ENCODE measurements around the gene CDC27.
"Not testable (repeated sequence)": the region's sequence is repeated elsewhere in the genome, so short reads cannot be mapped to it uniquely, and the experiment has no call there.

CDC27 gene

DNA sequence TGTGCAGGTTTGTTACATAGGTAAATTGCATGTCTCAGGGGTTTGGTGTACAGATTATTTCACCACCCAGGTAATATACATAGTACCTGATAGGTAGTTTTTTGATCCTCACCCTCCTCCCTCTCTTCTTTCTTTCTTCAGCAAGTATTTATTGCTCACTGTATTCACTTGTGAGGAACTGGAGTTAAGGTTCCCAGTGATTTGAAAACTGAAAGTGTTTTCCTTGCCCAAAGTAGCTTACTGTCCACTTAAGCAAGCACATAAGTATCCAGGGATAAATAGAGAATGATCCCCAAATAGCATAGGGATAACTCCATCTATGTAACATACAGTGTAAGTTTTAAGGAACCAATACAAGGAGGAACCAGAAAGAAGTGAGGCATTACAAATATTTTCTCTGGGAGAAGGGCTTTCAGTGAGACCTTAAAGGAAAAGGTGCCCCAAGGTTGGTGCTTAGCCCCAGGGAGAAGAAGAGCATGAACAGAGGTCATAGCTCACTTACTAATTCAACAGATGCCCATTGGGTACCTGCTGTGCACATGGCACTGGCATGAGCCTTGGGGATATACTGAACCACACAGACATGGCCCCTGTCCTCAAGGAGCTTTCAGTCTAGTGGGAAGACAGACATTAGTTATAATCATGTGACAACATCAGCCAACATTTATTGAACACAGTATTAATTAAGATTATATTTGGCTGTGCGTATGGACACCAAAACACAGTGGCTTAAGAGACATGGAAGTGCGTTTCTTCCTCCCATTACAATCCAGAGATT is 37.0 kb upstream of the CDC27 start:
- TF ChIP-seq JUND (IDR thresholded peaks at IDR 0.05; ENCODE audit: low read depth), result no peak
- in situ Hi-C loops (cut with HindIII; ENCODE audit: low pct_unique_long_range_greater_than_20kb, low sequenced_read_pairs), result no loop called here
- no peak for DNase-seq (ENCODE audit: low read depth in 1 of 2, low spot score in 1 of 2)

- no peak for DNase-seq (ENCODE audit: low read depth in 1 of 2, low spot score in 1 of 2)
- TF ChIP-seq JUND (IDR thresholded peaks at IDR 0.05; ENCODE audit: low read depth), result no peak
- in situ Hi-C loops (cut with HindIII; ENCODE audit: low pct_unique_long_range_greater_than_20kb, low sequenced_read_pairs), result no loop called here
Observed at GRCh38 chr17:47225436-47225858, 36.4 kb upstream of the CDC27 start.

DNA sequence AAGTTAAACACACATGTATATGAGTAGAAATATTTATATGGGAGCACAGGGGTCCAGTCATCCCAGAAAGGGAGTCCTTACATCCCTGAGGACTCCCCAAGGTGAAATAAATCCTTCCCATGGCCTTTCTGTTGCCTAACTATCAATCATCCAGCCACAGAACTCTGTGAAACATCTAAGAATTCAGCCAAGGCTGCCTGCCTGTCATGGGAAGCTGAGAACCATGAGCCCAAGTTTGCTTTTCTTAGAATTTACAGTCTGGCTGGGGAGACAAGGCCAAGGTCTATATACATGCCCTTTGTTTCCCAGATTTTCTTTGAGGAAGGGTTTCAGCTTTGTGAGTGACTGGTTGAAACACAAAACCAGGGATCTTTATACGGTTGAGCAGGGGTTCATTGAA is 35.9 kb upstream of the CDC27 start:
- in situ Hi-C loops (cut with HindIII; ENCODE audit: low pct_unique_long_range_greater_than_20kb, low sequenced_read_pairs), result no loop called here
- no peak for DNase-seq (ENCODE audit: low read depth in 1 of 2, low spot score in 1 of 2)
- no peak for TF ChIP-seq JUND (IDR thresholded peaks at IDR 0.05; ENCODE audit: low read depth)

DNA sequence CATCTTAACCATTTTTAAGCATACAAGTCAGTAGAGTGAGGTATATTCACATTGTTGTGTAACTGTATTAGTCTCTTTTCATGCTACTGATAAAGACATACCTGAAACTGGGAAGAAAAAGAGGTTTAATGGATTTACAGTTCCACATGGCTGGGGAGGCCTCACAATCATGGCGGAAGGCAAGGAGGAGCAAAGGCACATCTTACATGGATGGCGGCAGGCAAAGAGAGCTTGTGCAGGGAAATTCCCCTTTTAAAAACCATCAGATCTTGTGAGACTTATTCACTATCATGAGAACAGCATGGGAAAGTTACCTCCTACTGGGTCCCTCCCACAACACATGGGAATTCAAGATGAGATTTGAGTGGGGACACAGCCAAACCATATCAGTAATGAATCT is 35.0 kb upstream of the CDC27 start:
- in situ Hi-C loops (cut with HindIII; ENCODE audit: low pct_unique_long_range_greater_than_20kb, low sequenced_read_pairs); DNase-seq (ENCODE audit: low read depth in 1 of 2, low spot score in 1 of 2): not testable (repeated sequence)

- TF ChIP-seq JUND (IDR thresholded peaks at IDR 0.05; ENCODE audit: low read depth), result no peak
- no peak for DNase-seq (ENCODE audit: low read depth in 1 of 2, low spot score in 1 of 2)
- in situ Hi-C loops (cut with HindIII; ENCODE audit: low pct_unique_long_range_greater_than_20kb, low sequenced_read_pairs), result no loop called here
Observed at GRCh38 chr17:47223460-47223859, 34.4 kb upstream of the CDC27 start.

GRCh38 chr17:47223007-47223406 is 33.9 kb upstream of the CDC27 start:
- TF ChIP-seq JUND (IDR thresholded peaks at IDR 0.05; ENCODE audit: low read depth), result no peak
- DNase-seq (ENCODE audit: low read depth in 1 of 2, low spot score in 1 of 2), result no peak
- in situ Hi-C loops (cut with HindIII; ENCODE audit: low pct_unique_long_range_greater_than_20kb, low sequenced_read_pairs), result no loop called here

GRCh38 chr17:47222047-47222446 is 33.0 kb upstream of the CDC27 start:
- in situ Hi-C loops (cut with HindIII; ENCODE audit: low pct_unique_long_range_greater_than_20kb, low sequenced_read_pairs), result no loop called here
- DNase-seq (ENCODE audit: low read depth in 1 of 2, low spot score in 1 of 2), result no peak
- no peak for TF ChIP-seq JUND (IDR thresholded peaks at IDR 0.05; ENCODE audit: low read depth)

DNA sequence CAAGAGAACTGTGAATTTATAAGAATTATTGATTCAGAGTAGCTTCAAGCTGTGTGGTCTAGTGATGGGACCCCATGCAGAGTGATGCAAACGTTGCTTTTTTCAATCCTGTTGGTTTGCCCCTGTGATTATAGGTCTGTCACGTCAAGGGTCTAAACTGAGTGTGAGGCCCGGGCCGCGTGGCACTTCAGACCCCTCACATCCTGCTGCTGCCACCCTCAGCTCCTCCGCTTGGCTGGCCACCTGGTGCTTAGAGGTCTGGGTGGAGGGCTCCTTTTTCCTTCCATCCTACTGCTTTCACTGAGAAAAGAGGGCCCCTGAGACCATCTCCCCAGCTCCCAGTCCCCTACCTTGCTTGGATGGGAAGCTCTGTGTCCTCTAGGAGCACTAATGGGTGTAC is 32.1 kb upstream of the CDC27 start:
- no peak for DNase-seq (ENCODE audit: low read depth in 1 of 2, low spot score in 1 of 2)
- in situ Hi-C loops (cut with HindIII; ENCODE audit: low pct_unique_long_range_greater_than_20kb, low sequenced_read_pairs), result no loop called here
- TF ChIP-seq JUND (IDR thresholded peaks at IDR 0.05; ENCODE audit: low read depth), result no peak

- TF ChIP-seq JUND (IDR thresholded peaks at IDR 0.05; ENCODE audit: low read depth), result no peak
- no peak for DNase-seq (ENCODE audit: low read depth in 1 of 2, low spot score in 1 of 2)
- in situ Hi-C loops (cut with HindIII; ENCODE audit: low pct_unique_long_range_greater_than_20kb, low sequenced_read_pairs), result no loop called here
Observed at GRCh38 chr17:47220531-47220999, 31.5 kb upstream of the CDC27 start.

DNA sequence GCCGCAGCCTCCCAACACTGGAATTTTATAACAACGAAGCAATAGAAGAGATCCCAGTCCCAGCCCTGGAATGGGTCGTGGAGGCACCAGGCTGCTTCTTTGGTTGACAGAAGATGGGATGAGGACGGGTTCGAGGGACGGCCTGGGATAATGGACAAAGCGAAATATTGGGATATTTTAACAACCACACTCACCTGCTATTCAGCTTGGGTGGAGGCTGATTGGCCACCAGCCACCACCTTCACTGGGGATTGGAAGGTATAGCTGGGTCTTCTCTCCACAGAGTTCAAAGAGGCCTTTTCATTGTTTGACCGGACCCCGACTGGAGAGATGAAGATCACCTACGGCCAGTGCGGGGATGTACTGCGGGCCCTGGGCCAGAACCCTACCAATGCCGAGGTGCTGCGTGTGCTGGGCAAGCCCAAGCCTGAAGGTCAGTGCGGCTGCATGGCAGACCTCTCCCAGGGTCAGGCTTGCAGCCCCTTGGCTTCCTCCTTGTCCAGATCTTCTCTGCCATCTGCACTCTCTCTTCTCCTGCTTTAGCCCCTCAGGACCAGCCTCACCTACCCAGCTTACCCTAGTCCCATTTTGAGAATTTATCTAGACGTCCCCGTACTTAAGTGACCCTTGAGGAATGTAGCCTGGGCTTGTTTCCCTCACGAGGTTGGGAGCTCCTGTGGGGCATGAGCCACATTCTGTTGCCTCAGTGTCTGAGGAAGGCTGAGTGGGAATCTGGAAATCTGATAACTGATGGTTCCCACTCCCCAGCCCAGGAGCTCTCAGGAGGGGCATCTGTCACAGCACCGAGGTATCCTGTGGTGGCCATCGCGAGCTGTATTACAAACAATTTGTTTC is 30.8 kb upstream of the CDC27 start:
- in situ Hi-C loops (cut with HindIII; ENCODE audit: low pct_unique_long_range_greater_than_20kb, low sequenced_read_pairs), result no loop called here
- DNase-seq (ENCODE audit: low read depth in 1 of 2, low spot score in 1 of 2), result no peak
- TF ChIP-seq JUND (IDR thresholded peaks at IDR 0.05; ENCODE audit: low read depth), result no peak

DNA sequence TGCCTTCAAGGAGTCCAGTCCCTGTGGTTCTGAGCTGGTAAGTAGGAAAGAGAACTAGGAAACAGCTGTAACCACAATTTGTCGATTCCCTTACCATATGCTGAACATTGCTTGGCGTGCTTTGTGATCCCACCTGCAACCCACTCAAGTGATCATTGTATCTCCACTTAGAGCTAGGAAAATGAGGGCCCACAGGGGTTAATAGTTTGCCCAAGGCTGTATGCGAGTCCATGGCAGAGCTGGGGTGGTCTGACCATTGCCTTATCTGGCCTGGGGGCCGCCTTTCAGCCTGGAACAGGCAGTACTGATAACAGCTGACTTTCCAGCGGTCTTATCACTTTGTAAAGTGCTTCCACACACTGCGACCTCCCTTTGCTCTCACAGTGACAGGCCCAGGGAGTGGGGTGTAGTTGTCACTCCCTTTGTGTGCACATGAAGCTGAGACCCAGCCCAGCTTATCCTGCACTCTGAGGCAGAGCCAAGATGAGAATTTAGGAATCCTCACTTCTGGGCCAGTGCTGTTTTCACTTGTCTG is 29.9 kb upstream of the CDC27 start:
- in situ Hi-C loops (cut with HindIII; ENCODE audit: low pct_unique_long_range_greater_than_20kb, low sequenced_read_pairs), result no loop called here
- DNase-seq (ENCODE audit: low read depth in 1 of 2, low spot score in 1 of 2), result no peak
- TF ChIP-seq JUND (IDR thresholded peaks at IDR 0.05; ENCODE audit: low read depth), result no peak

DNA sequence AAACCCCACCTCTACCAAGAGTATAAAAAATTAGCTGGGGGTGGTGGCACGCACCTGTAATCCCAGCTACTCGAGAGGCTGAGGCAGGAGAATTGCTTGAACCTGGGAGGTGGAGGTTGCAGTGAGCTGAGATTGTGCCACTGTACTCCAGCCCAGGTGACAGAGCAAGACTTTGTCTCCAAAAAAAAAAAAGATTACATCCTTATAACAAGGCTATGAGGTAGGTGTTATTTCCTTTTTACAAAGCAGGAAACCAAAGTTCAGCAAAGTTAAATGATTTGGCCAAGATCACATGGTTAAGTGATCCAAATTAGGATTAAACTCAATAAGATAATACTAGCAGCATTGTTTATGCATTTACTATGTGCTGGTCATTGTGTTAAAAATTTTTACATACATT is 28.2 kb upstream of the CDC27 start:
- in situ Hi-C loops (cut with HindIII; ENCODE audit: low pct_unique_long_range_greater_than_20kb, low sequenced_read_pairs); DNase-seq (ENCODE audit: low read depth in 1 of 2, low spot score in 1 of 2): not testable (repeated sequence)

- in situ Hi-C loops (cut with HindIII; ENCODE audit: low pct_unique_long_range_greater_than_20kb, low sequenced_read_pairs); DNase-seq (ENCODE audit: low read depth in 1 of 2, low spot score in 1 of 2): not testable (repeated sequence)
Observed at GRCh38 chr17:47216821-47217220, 27.7 kb upstream of the CDC27 start.
